ENCODE results near the gene ANKRD31.

DNA sequence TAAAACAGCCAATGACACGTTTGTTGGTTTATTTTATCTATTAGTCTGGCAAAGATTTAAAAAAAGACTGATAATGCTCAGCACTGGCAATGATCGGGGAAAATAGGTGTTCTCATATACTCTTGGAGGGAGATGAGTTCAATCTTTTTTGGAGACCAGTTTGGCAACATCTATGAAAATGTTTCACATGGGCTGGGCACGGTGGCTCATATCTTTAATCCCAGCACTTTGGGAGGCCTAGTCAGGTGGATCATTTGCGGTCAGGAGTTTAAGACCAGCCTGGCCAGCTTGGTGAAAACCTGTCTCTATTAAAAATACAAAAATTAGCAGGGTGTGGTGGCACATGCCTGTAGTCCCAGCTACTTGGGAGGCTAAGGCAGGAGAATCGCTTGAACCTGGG, 6.8 kb upstream of the ANKRD31 start:
- TF ChIP-seq POLR2A (IDR thresholded peaks at IDR 0.05) (no peak), CTCF (IDR thresholded peaks at IDR 0.05) (no peak)

Measured in prostate gland (tissue), 2 donors.